GM21737 (cell line): ENCODE results near the gene NEK7.

ENCODE experiments used
- ATAC-seq: cut with Tn5 transposase; IDR thresholded peaks from one replicate; pipeline ENCODE4 v1.9.1; 2021; ENCODE audit warnings: mild to moderate bottlenecking, moderate library complexity; ENCODE audit not compliant: unreplicated experiment

NEK7 gene

DNA sequence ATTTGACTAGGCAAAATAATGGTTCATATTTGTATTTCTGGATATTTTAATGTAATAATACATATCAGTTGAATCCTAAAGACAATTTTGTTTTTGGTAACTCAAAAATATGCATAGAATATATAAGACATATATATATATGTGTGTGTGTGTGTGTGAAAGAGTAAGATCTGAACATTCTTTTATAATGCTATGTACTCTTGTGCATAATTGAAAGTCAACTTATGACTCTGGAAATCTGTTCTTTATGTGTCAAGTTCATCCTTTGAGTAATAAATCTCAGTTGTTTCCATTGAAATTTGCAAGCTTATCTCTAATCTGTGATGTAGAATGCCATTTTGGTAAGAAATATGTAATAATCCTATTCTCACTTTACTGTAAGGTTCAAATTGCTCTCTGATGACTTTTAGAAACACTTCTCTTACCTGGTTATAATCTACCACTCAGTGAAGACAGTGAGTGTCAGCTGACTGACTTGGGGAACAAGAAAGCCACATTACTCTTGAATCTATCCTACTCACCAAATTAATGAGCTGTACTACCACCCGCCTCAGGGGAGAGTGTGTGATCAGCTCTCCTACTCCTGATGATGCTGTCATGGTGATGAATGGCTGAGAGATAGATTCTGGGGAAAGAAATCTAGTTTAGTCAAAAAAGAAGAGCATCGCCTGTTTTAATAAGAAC, 15.0 kb upstream of the NEK7 start:
- ATAC-seq, result no peak

DNA sequence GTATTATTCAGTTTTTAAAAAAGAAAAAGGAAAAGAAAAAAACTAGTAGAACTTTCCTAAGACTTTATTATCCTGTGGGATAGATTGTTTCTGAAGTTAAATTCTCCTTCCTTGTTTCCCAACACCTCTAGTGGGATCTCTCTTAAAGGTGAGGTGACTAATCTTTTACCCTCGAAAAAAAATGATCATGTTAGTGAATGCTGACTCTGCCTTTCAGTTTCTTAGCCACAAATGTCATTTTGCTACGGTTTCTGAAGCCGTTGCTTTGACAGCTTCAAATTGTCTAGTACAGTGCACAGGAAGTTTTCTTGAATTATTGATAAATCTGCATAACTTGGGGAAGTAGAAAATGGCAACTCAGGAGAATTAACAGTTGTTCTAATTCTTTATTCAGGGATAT, 13.0 kb upstream of the NEK7 start:
- ATAC-seq, result no peak

DNA sequence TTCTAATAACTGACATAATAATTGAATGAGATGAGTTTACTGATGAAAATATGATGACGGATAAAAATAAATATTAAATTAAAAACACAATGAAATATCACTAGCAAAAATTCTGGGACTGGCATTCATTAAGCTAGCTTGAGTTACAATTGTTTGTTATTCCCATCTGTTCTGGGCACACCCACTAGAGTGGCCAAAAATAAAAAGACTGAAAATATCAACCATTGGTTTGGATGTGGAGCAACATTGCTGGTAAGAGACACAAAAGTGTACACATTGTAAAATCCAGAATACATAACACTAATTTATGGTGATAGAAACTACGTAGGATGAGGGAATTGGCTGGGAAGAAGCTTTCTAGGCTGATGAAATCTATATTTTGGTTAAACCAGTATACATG, 9.6 kb upstream of the NEK7 start:
- no peak for ATAC-seq

DNA sequence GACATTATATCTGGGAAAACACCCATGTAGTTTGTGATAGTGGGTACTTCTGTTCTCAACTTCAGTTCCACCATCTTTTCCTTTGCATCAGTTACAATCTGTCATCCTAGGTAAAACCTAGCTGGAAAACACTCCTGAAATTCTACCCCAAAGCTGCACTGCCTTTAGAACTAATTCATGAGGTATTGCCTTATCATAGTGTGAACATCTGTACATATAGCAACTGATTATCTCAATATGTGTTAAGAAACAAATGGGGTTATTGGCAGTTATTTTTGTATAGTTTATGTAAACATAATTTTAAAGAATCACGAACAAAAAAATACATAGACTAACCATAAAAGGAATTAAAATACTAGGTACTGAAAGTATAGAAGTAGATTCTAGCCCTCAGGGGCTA, 6.4 kb upstream of the NEK7 start:
- no peak for ATAC-seq

DNA sequence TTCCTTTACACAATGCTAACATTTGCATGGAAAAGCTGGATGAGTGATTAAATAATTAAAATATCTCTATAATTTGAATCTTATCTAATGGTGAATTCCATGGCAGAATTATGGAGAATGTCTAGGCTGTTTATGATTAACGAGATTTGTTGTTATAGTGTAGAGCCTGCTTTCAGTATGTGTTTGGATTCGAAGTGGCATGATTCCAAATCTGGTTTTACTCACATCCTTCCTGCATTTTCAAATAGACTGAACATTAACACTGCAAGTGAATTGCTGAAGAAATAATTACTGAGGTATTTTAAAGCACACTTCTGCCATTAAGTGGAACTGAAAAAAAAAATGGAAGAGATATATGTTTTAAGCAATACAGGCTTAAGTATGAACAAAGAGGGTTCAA, 5.1 kb upstream of the NEK7 start:
- ATAC-seq, result no peak

DNA sequence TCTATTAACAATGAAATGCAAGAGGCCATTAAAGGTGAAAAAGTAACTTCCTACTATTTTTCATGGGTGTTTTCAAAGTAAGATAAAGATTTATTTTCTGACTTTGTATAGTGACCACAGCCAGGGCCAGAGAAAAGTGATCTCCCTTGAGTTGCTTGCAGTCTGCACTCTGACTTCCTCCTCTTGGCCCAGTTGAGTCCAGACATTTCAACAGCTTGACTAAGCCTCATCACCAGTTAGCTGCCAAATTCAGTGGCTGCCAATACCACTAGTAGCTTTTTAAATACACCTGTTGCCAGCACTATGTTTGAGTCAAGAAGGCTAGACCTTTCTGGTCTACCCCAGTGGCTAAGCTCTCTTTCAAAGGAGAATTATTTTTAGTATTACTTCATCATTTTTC, 3.7 kb upstream of the NEK7 start:
- no peak for ATAC-seq

DNA sequence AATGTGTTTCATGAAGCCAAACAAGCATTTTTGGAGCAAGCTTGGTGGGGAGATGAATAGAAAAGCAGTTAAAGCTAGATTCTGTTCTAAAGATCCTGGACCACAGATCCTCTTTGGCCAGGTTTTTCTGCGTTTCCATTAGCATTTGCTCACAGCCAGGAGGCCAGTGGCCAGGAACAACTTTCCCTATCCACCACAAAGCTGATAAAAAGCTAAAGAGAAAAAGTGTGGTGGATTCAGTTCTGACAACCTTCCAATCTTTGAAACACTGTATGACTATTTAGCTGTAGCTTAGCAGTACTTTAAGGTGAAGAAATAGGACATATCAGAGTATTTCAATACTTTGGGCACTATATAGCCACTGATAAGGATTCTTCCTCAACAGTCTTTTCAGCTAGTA, 3.0 kb upstream of the NEK7 start:
- no peak for ATAC-seq

DNA sequence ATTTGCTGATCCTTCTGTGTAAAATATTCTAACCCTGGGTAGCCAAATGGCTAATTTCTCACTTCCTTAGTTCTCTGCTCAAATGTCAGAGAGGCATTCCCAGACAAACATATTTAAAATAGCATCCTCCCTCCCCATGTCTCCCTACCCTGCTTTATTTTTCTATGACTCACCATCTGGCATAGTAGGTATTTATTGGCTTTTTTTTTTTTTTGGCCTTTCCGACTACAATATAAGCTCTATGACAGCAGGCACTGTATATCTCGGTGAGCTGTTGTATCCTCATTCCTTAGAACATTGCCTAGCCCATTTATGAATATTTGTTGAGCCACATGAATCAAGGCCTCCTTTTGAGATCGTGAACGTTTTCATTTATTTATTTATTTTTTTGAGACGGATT, 1.5 kb upstream of the NEK7 start:
- ATAC-seq, result no peak

DNA sequence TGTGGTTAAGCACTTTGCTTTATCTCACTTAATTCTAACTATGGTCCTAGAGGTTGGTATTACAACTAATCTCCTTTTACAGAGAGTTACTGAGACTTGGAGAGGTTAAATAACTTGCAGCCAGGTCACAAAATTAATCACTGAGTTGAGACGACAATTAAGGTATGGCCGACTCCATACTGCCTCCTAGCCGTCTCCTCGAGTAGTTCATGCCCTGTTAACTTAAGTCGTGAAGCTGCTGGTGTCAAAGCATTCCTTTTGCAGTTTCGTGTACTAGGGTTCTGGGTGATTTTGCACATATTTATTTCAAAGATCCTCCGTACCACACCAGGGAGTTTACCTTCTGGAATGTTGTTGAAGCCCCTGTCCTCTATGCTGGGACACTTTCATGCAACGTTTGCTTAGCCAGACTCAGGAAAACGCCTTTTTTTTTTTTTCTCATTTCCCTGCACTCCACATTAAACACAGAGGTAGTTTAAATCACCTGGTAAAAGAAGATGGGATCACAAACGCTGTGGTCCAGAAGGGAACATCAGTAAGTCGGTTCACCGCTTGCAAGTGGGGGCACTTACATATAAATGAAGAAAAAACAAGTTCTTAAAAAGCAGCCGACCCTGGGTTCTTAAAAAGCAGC, 570 bp upstream of the NEK7 start:
- no peak for ATAC-seq

DNA sequence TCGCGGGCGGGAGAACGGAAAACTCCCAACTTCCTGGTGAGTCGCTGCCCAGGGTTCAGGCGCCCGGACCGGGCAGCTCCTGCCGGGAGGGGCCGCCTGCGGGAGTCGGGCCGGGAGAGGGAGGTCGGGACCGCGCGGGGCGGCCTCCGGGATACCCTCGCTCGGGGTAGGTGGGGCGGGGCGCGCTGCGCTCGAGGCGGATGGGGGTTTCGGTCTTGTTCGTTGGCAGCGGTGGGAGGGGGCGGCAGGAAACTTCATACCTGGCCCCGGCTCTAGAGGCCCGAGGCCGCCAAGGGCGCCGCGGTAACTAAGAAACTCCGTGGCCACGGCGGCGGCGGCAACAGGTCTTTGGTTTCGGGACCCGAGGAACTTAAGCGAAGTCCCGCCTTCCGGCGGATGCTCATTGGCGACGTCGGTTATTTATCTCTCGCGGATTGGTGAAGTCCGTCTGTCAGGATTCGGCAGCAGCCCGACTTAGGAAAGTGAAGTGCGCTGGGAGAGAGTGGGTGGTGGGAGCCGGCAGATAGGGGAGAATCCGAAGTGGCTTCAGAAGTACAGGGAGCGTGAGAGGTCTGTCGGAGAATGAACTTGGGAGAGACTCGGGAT, 546 bp downstream of the NEK7 start:
- ATAC-seq, result peak; percentile 40

DNA sequence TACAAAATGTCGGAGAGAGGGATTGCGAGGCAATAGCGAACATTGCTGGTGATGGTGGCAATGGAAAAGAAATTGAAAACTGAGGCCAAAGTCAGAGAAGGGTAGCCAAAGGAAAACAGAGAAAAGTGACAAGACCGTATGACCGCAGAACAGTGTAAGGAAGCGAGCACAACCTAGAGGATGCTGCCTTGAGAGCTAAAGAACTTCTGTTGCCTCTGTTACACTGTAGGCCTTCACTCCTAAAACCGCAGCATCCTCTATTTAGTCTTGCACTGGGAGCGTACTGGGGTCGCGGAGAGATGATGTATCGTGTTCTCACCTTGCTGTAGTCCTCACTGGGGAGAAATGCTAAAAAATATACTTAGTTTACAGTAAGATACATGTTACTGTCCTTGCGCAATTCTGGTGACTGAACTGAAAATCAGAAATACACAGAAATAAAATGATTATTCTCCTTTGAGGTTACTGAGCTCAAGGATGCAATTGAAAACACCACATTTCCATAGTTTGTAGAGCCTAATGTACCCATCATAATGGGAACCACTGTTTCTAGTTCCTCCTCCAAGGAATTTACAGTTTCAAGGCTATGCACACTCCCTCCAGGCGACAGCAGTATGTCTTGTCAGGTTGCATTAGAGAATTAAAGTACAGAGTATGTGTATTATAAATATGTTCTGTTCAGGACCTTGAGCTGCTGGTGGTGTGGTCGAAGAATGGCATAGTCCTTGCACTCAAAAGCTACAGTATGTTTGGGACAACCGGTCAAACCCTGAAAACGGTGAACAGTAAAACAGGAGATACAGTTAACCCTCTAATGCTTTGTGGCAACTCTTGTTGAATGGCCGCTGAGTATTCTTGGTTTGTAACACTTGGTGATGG, 1.3 kb downstream of the NEK7 start:
- ATAC-seq, result no peak

DNA sequence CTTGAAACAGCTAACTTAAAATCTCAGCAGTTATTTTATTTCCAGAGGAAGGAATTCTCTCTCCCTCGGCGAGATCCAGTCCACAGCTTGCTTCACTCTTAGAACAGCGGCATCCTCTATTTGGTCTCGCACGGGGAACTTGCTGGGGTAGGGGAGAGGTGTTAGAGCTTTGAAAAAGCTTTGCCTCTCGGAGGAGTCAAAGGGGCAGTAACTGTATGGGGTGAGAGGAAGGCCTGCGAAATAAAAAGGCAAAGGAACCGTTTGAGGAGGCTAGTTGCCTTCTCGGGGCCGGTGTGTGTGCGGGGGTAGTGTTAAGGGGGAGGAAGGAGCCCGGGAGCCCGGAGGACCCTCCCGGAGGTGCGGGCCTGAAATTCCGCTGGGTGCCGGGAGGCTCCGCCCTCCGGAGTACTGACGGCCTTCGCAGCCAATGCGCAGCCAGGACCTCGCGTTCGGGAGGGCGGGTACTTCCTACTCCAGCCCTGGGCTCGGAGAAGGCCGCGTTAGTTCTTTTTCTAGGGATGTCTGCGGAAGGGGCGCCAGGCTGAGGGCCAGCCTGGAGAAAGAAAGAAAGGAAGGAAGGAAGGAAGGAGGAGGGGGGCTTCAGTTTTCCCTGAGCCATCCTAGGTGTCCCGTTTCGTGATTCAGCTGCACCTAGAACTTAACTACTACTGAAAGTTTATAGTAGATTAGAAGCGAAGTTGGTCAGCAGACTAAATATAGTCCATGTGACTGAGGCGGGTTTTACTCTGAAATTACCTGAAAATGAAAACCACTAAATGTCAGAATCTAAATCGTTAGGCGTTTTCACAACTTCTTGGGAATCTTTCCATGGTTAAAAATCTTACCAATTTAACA, 2.2 kb downstream of the NEK7 start:
- ATAC-seq, result peak; percentile 74

DNA sequence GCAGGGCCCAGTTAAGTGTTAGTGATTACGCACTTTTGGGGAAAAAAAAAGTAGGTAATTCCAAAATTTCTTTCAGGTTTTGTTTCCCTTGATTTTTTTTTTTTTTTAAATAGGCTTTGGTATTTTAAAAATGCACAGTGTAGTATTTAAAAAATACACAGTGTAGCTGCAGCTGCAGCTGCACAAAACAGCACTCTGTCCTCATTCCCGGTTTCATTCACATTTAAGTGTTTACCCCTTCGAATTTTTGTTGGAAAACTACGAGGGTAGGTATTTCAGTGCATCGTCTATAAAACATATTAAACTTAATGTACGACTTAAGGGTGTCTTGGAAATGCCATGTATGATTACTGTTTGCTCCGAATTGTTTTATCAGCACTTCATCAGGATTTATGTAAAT, 3.4 kb downstream of the NEK7 start:
- no peak for ATAC-seq

DNA sequence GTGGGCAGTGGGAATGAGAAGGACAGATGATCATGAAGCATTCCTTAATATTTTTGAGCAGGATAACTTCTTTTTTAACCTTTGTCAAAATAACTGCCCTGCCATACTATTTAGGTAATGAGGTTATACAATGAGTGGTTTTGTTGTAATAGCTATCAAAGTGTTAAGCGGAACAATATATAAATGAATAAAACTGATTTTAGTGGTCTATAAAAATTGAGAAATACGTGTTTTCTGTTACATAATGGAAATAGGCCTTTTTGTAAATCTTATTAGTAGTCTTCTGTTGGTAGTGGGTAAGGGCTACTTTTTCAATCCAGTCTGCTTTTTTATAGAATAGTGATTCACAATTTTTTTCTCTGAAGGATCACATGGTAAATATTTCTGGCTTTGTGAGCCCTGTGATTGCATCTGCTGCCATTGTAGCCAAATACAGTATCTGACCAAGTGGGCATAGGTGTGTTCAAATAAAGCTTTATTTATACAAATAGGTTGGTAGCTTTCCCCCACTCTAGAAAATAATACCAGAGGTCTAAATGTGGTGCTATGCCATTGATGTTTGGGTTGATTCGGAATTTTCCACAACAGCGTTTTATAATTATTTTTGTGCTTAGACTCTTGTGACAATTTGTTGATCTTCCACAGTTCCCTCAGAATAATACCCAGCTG, 4.3 kb downstream of the NEK7 start:
- ATAC-seq, result no peak

DNA sequence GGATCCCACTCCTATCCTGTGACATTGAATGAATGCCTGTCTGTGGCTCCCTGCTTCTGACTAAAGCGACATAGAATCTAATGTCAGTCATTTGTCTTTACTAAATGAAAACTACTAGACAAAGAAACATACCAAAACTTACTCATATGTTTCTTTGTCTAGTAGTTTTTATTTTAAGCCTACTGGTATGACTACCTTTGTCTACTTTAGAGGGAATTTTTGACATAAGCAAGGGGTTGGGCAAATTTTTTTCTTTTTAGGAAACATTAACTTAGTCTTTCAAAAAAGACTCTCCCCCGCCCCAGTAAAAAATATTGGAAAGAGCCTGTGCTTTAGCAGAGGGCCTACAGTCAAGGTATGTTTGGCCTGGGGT, 4.9 kb downstream of the NEK7 start:
- no peak for ATAC-seq

DNA sequence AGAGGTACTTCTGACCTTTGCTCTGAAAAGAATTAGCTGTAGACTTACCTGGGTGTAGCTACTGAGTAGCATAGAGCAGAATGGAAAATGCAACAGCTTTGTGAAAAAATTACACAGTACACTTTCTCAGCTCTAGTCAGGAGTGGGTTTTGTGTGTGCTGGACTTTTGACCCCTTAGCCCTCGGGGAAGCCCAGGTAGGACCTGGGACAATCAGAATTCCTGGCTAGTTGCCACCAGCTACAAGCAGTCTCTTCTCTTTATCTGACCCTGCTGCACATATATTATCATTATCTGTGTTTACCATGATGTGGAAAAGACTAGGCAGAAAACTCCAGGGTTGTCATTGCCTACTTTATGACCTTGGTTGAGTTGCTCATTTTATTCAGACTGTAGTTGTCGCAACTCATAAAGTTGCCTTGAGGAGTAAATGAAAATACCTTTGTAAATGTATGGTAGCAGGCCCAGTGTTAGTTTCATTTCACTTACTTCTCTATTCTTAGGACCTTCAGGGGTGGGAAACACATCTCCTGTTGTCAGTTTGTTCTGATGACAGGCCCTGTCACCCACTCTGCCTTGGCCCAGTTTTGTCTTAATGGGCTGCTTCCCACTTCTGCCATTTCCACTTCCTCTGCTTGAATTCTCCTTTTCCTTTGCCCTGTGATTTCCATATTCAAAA, 5.4 kb downstream of the NEK7 start:
- ATAC-seq, result no peak

DNA sequence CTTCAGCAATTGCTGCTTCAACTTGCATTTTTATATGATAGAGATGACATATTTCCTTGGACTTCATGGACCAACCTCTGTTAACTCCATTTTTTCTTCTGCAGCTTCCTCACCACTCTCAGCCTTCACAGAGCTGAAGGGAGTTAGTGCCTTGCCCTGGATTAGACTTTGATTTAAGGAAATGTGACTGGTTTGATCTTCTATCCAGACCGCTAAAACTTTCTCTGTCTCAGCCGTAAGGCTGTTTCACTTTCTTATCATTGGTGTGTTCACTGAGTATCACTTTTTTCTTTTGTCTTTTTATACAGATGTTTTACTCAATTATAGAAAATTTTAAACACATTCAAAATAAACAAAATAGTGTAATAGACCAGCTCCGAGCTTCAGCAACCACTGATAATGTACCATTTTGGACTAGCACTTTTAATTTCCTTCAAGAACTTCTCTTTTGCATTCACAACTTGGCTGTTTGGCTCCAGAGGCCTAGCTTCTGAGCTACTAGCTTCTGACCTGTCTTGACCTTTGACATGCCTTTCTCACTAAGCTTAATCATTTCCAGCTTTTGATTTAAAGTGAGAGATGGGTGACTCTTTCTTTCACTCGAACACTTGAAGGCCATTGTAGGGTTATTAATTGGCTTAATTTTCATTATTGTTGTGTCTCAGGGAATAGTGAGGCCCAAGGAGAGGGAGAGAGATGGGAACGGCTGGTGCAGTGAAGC, 9.3 kb downstream of the NEK7 start:
- no peak for ATAC-seq

DNA sequence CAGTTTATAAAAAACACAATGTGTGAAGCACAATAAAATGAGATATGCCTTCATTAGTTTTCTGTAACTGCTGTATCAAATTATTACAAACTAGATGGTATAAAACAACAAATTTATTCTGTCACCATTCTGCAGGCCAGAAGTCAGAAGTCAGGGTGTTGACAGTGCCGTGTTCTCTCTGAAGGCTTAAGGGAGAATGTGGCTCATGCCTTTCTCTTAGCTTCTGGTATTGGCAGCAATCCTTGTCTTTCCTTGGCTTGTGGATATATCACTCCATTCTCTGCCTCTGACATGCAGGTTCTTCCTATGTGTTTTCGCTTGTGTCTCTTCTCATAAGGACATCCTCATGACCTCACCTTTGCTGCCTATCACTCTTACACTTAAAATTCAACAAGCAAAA, 10.1 kb downstream of the NEK7 start:
- no peak for ATAC-seq

DNA sequence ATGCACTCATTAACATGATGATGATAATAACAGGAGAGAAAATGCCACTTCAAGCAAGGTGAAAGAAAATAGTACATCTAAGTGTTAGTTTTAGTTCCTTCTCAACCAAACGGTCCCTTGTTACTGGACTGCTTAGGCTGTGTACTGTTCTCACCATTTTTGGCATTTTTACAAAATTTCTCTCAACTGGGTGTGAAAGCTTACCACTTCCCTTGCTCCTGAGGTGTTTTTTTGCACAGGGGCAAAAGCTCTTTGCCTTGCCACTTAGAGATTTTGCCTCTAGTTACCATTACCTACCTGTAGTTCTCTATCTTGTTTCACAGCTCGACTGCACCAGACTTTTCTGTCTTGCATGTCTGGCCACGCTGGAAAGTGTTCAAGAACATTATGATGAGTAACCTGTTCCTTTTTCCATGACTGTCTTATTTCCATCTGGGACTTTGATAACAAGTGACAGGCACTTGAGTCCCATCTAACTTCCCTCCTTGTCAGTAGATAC, 10.7 kb downstream of the NEK7 start:
- peak; percentile 55 for ATAC-seq
